Neural crest cell (in vitro differentiated cells): Measurements from ENCODE around the gene DMBX1. TPM values are rescaled to one million over a fixed set of nuclear protein-coding genes. Genes with fewer than 3 reads are reported as not detected.

Experiments used
- DNase-seq: peaks from one replicate; pipeline ENCODE4 v3.0.0; 2021; ENCODE audit warnings: low read depth, mixed read lengths, low spot score
- H3K27ac Mint-ChIP-seq: one replicate; pipeline ENCODE4 v1.8.0; 2021; ENCODE audit warnings: mild to moderate bottlenecking, mixed read lengths; ENCODE audit not compliant: unreplicated experiment
- H3K27me3 Mint-ChIP-seq: 2 replicates; pipeline ENCODE4 v1.8.0; 2021; ENCODE audit warnings: low read depth, mild to moderate bottlenecking, mixed read lengths
- H3K36me3 Mint-ChIP-seq: 2 replicates; pipeline ENCODE4 v1.8.0; 2021; ENCODE audit warnings: low read depth, mild to moderate bottlenecking, mixed read lengths
- H3K4me1 Mint-ChIP-seq: 2 replicates; pipeline ENCODE4 v1.8.0; 2021; ENCODE audit warnings: mixed read lengths
- H3K4me3 Mint-ChIP-seq: one replicate; pipeline ENCODE4 v1.8.0; 2021; ENCODE audit warnings: mild to moderate bottlenecking, mixed read lengths
- H3K9me3 Mint-ChIP-seq: 2 replicates; pipeline ENCODE4 v1.8.0; 2021; ENCODE audit warnings: mixed read lengths
- CTCF ChIP-seq: fragments of 200-600 bp; sonication (generic); conservative IDR thresholded peaks from 2 replicates; pipeline ENCODE4 v1.5.0; 2021; ENCODE audit warnings: antibody characterized with exemption, mild to moderate bottlenecking
- total RNA-seq: library from RNA; stranded (reverse); gene quantifications from 2 replicates; pipeline ENCODE4 v1.2.1, GENCODE V29; 2021

The DMBX1 gene
- total RNA-seq, 1 donor from 2014 or later: not detected

GRCh38 chr1:46466477-46467182 lies 23.0 kb upstream of the DMBX1 start:
- peak overlapping the region; percentile 82 for H3K4me3 Mint-ChIP-seq
- DNase-seq: peak; percentile 61
- H3K27ac Mint-ChIP-seq: no peak overlapping the region
- H3K9me3 Mint-ChIP-seq: no peaks in the 10 kb centered on the region
- H3K27me3 Mint-ChIP-seq: peaks cover 47% of the 10 kb centered on the region
- H3K4me1 Mint-ChIP-seq: peaks cover 21% of the 10 kb centered on the region
- TF ChIP-seq CTCF: no peak
- H3K36me3 Mint-ChIP-seq: no peaks in the 10 kb centered on the region

- peaks cover 46% of the 10 kb centered on the region for H3K27me3 Mint-ChIP-seq
- peaks cover 18% of the 10 kb centered on the region for H3K4me1 Mint-ChIP-seq
- H3K27ac Mint-ChIP-seq: no peak overlapping the region
Measured at GRCh38 chr1:46467183-46467504, 22.5 kb upstream of the DMBX1 start.

GRCh38 chr1:46469881-46470280 lies 19.8 kb upstream of the DMBX1 start:
- Mint-ChIP-seq H3K4me1 (peaks cover 18% of the 10 kb centered on the region), H3K36me3 (no peaks in the 10 kb centered on the region), H3K27me3 (peaks cover 45% of the 10 kb centered on the region), H3K9me3 (no peaks in the 10 kb centered on the region), H3K4me3 (no peak overlapping the region), H3K27ac (no peak overlapping the region)
- TF ChIP-seq CTCF: no peak
- no peak for DNase-seq

More at GRCh38 chr1:46467183-46467504, 22.5 kb upstream of the DMBX1 start:
- DNase-seq: no peak
- TF ChIP-seq CTCF: no peak
- no peaks in the 10 kb centered on the region for H3K9me3 Mint-ChIP-seq
- H3K36me3 Mint-ChIP-seq: no peaks in the 10 kb centered on the region
- H3K4me3 Mint-ChIP-seq: peak overlapping the region; percentile 82

- Mint-ChIP-seq H3K4me3 (no peak overlapping the region), H3K9me3 (no peaks in the 10 kb centered on the region), H3K36me3 (no peaks in the 10 kb centered on the region), H3K27ac (no peak overlapping the region), H3K27me3 (peaks cover 42% of the 10 kb centered on the region), H3K4me1 (peaks cover 9% of the 10 kb centered on the region)
- DNase-seq: no peak
- no peak for TF ChIP-seq CTCF
Measured at GRCh38 chr1:46471848-46472492, 17.7 kb upstream of the DMBX1 start.

- no peak overlapping the region for H3K4me3 Mint-ChIP-seq
- no peak overlapping the region for H3K27ac Mint-ChIP-seq
- H3K27me3 Mint-ChIP-seq: peaks cover 40% of the 10 kb centered on the region
- no peak for DNase-seq
- no peak for TF ChIP-seq CTCF
- H3K4me1 Mint-ChIP-seq: peaks cover 4% of the 10 kb centered on the region
- no peaks in the 10 kb centered on the region for H3K9me3 Mint-ChIP-seq
- H3K36me3 Mint-ChIP-seq: no peaks in the 10 kb centered on the region
Measured at GRCh38 chr1:46472498-46473181, 17.0 kb upstream of the DMBX1 start.
